Glutamatergic neuron (in vitro differentiated cells): ENCODE results near the gene ARHGEF39. TPM values are rescaled to one million over a fixed set of nuclear protein-coding genes. Genes with fewer than 3 reads are reported as not detected.

Experiments
- DNase-seq: peaks from one replicate; pipeline ENCODE4 v3.0.0; 2022
- H3K27ac Mint-ChIP-seq: one replicate; pipeline ENCODE4 v1.8.0; 2020; ENCODE audit warnings: mild to moderate bottlenecking, mixed read lengths, inconsistent platforms; ENCODE audit not compliant: unreplicated experiment
- H3K27me3 Mint-ChIP-seq: one replicate; pipeline ENCODE4 v1.8.0; 2020; ENCODE audit warnings: mild to moderate bottlenecking, moderate library complexity, mixed read lengths, inconsistent platforms; ENCODE audit not compliant: unreplicated experiment
- H3K36me3 Mint-ChIP-seq: one replicate; pipeline ENCODE4 v1.8.0; 2020; ENCODE audit warnings: mild to moderate bottlenecking, mixed read lengths, inconsistent platforms; ENCODE audit not compliant: unreplicated experiment
- H3K4me1 Mint-ChIP-seq: one replicate; pipeline ENCODE4 v1.8.0; 2020; ENCODE audit warnings: mild to moderate bottlenecking, low read depth, mixed read lengths, inconsistent platforms; ENCODE audit not compliant: unreplicated experiment
- H3K4me3 Mint-ChIP-seq: one replicate; pipeline ENCODE4 v1.8.0; 2020; ENCODE audit warnings: mild to moderate bottlenecking, mixed read lengths, inconsistent platforms; ENCODE audit not compliant: unreplicated experiment
- H3K9me3 Mint-ChIP-seq: one replicate; pipeline ENCODE4 v1.8.0; 2020; ENCODE audit warnings: mild to moderate bottlenecking, moderate library complexity, mixed read lengths, inconsistent platforms; ENCODE audit not compliant: unreplicated experiment
- CTCF ChIP-seq: fragments of 200-600 bp; sonication (generic); IDR thresholded peaks from one replicate; pipeline ENCODE4 v1.5.0; 2021; ENCODE audit not compliant: partially characterized antibody, unreplicated experiment
- total RNA-seq: library from RNA; stranded (reverse); fragmentation: NEBNext Ultra II Directional; extraction: Animal tissue kit (Norgen Biotek cat#: 25700); gene quantifications from one replicate; pipeline ENCODE4 v1.2.1, GENCODE V29; 2021; ENCODE audit not compliant: unreplicated experiment

The ARHGEF39 gene
- total RNA-seq, 1 donor from 2014 or later, result 2.6 TPM

- peak; percentile 91 for DNase-seq
- Mint-ChIP-seq H3K4me3 (peak overlapping the region; percentile 78), H3K27ac (no peak overlapping the region), H3K36me3 (no peaks in the 10 kb centered on the region), H3K4me1 (peaks cover 3% of the 10 kb centered on the region), H3K27me3 (peaks cover 2% of the 10 kb centered on the region), H3K9me3 (peaks cover 6% of the 10 kb centered on the region)
- TF ChIP-seq CTCF, result no peak
Observed at GRCh38 chr9:35675732-35676392, 10.9 kb upstream of the ARHGEF39 start.

- no peak for TF ChIP-seq CTCF
- no peaks in the 10 kb centered on the region for H3K36me3 Mint-ChIP-seq
- no peak for DNase-seq
- H3K27me3 Mint-ChIP-seq, result peaks cover 2% of the 10 kb centered on the region
- peak overlapping the region; percentile 55 for H3K4me3 Mint-ChIP-seq
- H3K9me3 Mint-ChIP-seq, result peaks cover 6% of the 10 kb centered on the region
- peaks cover 3% of the 10 kb centered on the region for H3K4me1 Mint-ChIP-seq
- no peak overlapping the region for H3K27ac Mint-ChIP-seq
Observed at GRCh38 chr9:35675204-35675603, 10.2 kb upstream of the ARHGEF39 start.

GRCh38 chr9:35674025-35674361, 9.0 kb upstream of the ARHGEF39 start:
- no peak for DNase-seq
- Mint-ChIP-seq H3K4me1 (peaks cover 3% of the 10 kb centered on the region), H3K27ac (no peak overlapping the region), H3K36me3 (no peaks in the 10 kb centered on the region), H3K9me3 (peaks cover 6% of the 10 kb centered on the region), H3K4me3 (no peak overlapping the region), H3K27me3 (peaks cover 4% of the 10 kb centered on the region)
- no peak for TF ChIP-seq CTCF

GRCh38 chr9:35673132-35674024, 8.4 kb upstream of the ARHGEF39 start, which contains the start of gene CA9:
CA9 (plus strand) TSS chr9:35673928; CDS start chr9:35673960, 32 bp downstream.
- no peak for TF ChIP-seq CTCF
- Mint-ChIP-seq H3K36me3 (no peaks in the 10 kb centered on the region), H3K9me3 (peaks cover 6% of the 10 kb centered on the region), H3K27me3 (peaks cover 4% of the 10 kb centered on the region), H3K27ac (no peak within 1 kb of the TSS), H3K4me3 (peak within 1 kb of the TSS; percentile 79), H3K4me1 (peaks cover 3% of the 10 kb centered on the region)
- DNase-seq, result no peak
